Heart left ventricle (tissue), 13 donors: ENCODE results near the gene GRM7.

ENCODE experiments used
- POLR2A ChIP-seq, 2 donors: fragments of 450-650 bp; IDR thresholded peaks; one replicate each; pipeline ENCODE4 v1.6.1; 2017; ENCODE audit warnings: antibody characterized with exemption in 2 of 2, mild to moderate bottlenecking in 2 of 2, moderate library complexity in 2 of 2
- TF ChIP-seq, protein P1 (sequence below), 12 donors: fragments of 200-600 bp; sonication (generic) in 4 of 12; IDR thresholded peaks; one replicate each; pipeline versions ENCODE4 v1.5.0 to v1.8.0; 2018 to 2022; ENCODE audit warnings: antibody characterized with exemption in 12 of 12, mild to moderate bottlenecking in 5 of 12
- donor health status: ischemic (EF 13 %, LVEDD 7.1; RV severe dilation, severe dysfunction).
- donor health status: DM: no; HTN: yes; CAD: no.
- donor health status: DM: no; HTN: no; CAD: no.
- donor health status: ischemic (EF 25% LVEDD 6.9; RV normal size, moderate dysfunction).
- donor health status: ischemic (EF 25% LVEDD 5.7; RV mildly dilated, moderate dysfunction).
- donor health status: ischemic (EF 35%, LVEDD 5.7; RV mildly dilated, moderate dysfunction).
- donor health status: nonischemic (EF 11% LVEDD 7.7; RV severe dilation, severe dysfunction).
- donor health status: DM: yes; HTN: yes; CAD: no.
- donor health status: PGD.
- donor health status: ischemic (EF 29% LVEDD 5.4; RV normal size, mild dysfunction).
- donor health status: nonischemic (EF 23%, LVEDD 6.1; RV moderate dilation, normal function).

DNA sequence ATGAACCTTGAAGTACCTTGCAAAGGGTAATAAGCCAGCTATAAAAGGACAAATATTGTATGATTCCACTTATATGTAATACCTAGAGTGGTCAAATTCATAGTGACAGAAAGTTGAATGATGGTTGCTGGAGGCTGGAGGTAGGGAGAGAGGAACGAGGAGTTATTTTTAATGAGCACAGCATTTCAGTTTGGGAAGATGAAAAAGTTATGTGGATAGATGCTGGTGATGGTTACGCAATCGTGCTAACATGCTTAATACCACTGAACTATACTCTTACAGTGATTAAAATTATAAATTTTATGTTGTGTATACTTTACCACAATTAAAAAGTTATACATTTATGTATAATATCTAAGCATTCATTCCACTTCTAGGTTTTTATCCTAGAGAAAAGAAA, 168.6 kb downstream of the GRM7 start:
- TF ChIP-seq, protein P1, sequence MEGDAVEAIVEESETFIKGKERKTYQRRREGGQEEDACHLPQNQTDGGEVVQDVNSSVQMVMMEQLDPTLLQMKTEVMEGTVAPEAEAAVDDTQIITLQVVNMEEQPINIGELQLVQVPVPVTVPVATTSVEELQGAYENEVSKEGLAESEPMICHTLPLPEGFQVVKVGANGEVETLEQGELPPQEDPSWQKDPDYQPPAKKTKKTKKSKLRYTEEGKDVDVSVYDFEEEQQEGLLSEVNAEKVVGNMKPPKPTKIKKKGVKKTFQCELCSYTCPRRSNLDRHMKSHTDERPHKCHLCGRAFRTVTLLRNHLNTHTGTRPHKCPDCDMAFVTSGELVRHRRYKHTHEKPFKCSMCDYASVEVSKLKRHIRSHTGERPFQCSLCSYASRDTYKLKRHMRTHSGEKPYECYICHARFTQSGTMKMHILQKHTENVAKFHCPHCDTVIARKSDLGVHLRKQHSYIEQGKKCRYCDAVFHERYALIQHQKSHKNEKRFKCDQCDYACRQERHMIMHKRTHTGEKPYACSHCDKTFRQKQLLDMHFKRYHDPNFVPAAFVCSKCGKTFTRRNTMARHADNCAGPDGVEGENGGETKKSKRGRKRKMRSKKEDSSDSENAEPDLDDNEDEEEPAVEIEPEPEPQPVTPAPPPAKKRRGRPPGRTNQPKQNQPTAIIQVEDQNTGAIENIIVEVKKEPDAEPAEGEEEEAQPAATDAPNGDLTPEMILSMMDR (IDR thresholded peaks at IDR 0.05): no peak
- no peak for TF ChIP-seq POLR2A (IDR thresholded peaks at IDR 0.05)
